HG03039 (cell line): ENCODE data around the gene DYSF.
"Not testable (repeated sequence)": the region's sequence is repeated elsewhere in the genome, so short reads cannot be mapped to it uniquely, and the experiment has no call there.

ENCODE experiments used
- ATAC-seq: cut with Tn5 transposase; IDR thresholded peaks from one replicate; pipeline ENCODE4 v1.9.1; 2021; ENCODE audit warnings: mild to moderate bottlenecking, moderate library complexity; ENCODE audit not compliant: unreplicated experiment

The DYSF gene

DNA sequence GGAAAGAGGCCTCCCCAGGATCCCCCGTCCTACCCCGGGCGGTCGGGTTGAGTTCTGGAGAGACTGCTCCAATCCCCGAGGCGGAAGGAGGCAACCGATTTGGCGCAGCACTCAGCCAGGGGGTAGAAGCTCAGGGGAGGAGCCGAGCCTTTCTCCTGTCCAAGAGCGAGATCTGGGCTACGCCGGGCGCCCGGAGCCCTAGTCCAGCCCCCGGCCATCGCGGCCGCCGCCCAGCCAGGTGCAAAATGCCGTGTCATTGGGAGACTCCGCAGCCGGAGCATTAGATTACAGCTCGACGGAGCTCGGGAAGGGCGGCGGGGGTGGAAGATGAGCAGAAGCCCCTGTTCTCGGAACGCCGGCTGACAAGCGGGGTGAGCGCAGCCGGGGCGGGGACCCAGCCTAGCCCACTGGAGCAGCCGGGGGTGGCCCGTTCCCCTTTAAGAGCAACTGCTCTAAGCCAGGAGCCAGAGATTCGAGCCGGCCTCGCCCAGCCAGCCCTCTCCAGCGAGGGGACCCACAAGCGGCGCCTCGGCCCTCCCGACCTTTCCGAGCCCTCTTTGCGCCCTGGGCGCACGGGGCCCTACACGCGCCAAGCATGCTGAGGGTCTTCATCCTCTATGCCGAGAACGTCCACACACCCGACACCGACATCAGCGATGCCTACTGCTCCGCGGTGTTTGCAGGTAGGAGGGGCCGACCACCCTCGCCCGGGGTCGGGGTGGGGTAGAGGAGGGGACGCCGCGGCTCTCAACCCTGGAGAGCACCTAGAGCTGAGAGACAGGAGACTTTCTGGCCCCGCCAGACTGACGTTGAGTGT is at the start of gene DYSF:
TSS of gene DYSF (plus strand) at position 158 of the 817 bp plus-strand sequence.
- no peak for ATAC-seq

DNA sequence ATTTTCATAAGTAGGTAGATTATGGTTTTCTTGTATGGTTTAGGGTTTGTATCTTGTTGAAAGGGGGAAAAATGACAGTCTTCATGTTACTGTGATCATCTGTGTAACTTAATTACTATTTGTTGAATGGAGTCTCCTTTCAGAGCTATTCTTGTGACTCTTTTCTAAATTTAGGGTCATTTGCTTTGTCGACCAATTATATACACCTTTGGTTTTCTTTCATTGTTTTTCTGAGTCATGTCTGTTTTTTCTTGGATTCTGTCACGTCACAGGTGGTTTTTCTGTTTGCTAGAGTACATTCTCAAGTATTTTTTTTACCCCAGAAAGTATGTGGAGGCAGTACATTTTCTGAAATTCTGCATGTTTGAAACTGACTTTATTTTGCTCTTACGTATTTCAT is 43.8 kb upstream of the DYSF start:
- no peak for ATAC-seq

- ATAC-seq: no peak
These were observed 42.7 kb upstream of the DYSF start for GRCh38 chr2:71410696-71411095.

- ATAC-seq: not testable (repeated sequence)
These were observed 36.5 kb upstream of the DYSF start for GRCh38 chr2:71416866-71417265.

- ATAC-seq: no peak
These were observed 35.8 kb upstream of the DYSF start for GRCh38 chr2:71417300-71418202.

DNA sequence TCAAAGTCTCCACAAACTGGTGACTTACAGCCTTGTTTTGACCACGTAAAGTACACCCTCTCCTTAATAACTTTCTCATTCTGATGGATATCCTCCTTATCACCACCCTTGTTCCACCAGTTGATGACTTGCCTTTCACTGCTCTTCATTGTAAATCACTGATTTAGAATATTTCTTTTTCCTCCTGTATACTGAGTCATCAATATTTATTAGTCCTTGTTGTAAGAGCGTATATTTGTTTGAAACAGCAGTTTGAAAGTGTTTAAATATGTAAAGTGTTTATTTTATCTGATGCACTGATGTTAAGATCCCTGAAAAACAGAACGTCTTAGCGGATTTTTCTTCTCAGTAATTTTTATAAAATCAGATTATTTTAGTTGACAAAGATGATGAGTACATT is 34.2 kb upstream of the DYSF start:
- no peak for ATAC-seq

DNA sequence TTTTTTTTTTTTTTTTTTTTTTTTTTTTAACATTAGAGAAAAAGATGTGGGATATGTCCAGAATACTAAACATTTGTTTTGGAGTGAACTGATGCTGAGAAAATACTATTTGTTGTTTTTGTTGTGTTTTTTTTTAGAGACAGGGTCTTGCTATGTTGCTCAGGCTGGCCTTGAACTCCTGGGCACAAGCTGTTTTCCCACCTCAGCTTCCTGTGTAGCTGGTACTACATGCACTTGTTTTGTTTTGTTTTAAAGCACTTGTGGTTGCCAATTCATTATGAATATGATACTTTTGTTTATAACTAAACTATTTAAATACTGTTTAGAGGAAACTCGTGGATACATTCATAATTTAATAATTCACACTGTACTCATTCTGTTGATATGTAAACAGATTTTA is 33.4 kb upstream of the DYSF start:
- ATAC-seq: no peak

DNA sequence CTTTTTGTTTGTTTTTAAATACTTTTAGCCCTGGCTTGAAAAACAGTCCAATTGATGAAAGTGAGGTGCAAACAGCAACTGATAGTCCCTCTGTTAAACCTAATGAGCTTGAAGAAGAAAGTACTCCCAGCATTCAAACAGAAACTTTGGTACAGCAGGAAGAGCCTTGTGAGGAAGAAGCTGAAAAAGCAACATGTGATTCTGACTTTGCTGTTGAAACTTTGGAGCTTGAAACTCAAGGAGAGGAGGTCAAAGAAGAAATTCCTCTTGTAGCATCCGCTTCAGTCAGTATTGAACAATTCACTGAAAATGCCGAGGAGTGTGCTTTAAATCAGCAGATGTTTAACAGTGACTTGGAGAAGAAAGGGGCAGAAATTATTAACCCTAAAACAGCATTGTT is 30.6 kb upstream of the DYSF start:
- no peak for ATAC-seq

DNA sequence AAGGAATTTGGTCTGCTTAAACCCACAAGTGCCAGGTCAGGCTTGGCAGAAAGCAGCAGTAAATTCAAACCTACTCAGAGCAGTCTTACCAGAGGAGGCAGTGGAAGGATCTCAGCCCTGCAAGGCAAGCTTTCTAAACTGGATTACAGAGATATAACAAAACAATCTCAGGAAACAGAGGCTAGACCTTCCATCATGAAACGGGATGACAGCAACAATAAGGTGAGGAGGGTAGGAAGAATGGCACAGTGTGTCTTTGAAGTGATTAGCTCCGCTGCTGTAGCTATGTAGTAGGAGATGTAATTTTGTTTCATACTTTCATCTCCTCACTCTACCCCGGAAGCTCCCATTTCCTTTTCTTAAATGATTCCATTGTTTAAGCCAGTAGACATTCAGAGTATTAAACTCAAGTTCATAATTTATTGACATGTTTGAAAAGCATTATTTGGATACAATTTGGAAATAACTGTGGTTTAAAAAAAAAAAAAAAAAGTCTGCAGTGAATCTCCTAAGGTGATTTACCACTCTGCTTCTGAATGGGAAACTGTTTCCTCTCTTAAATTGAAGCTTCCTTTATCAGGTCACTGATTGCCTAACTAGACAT is 29.4 kb upstream of the DYSF start:
- ATAC-seq: no peak

GRCh38 chr2:71426721-71427120 is 26.6 kb upstream of the DYSF start:
- no peak for ATAC-seq

- no peak for ATAC-seq
These were observed 24.6 kb upstream of the DYSF start for GRCh38 chr2:71428472-71429383.

GRCh38 chr2:71445142-71445541 is 8.2 kb upstream of the DYSF start:
- not testable (repeated sequence) for ATAC-seq

DNA sequence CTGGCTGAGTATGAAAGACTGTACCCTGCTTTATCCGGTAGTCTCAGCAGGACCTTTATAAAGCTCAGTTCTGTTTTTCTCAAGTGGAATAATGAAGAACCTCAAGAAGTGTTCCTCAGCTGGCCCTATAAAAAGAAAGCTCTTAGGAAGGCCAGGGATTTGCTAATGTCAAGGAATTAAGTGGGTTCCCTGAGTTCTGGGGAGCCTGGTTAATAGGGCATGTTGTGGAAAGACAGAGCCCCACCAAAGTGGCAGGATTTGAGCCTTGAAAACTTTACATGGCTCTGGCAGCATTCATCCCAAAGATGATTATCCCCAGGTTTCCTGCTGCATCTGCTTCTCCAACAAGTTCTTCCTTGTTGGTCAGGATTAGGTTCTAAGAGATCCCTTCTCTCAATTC is 6.9 kb upstream of the DYSF start:
- no peak for ATAC-seq

GRCh38 chr2:71449343-71449742 is 4.0 kb upstream of the DYSF start:
- no peak for ATAC-seq

GRCh38 chr2:71451705-71452104 is 1.7 kb upstream of the DYSF start:
- no peak for ATAC-seq

- no peak for ATAC-seq
These were observed 796 bp upstream of the DYSF start for GRCh38 chr2:71452565-71452964.

DNA sequence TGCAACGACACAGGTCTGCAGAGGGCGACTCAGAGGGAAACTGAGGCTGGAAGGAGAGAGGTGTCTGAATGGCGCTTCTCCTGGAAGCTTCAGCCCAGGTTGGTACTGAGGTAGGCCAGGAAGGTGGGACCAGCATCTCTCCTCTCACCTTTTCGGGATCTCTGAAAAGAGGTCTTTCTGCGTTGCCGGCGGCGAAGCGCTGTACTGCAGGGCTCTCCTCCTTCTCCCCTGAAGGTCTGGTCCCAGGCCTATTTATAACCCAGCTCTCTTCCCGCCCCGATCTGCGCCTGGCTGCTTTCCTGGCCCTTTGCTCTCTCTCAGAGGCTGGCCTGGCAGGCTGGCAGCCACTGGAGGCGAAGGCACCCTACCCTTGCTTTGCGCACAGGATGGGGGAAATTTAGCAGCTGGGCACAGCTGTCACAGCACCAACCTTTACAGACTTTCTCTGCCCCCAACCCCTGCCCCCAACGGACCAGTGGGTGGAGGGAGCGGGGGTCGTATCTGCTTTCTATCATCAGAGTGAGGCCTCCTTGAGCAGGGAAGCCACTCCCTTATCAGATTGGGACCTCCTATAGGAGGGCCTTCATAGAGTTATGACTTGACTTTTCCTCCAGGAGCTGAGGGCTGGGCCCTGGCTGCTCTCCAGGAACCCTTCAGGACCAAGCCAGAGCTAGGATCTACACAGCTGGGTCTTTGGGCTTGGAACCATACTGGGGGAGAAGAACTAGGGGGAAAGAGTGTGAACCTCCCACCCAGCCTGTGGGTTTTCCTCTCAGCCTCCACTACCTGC is 1.1 kb downstream of the DYSF start:
- no peak for ATAC-seq

- no peak for ATAC-seq
These were observed 1.8 kb downstream of the DYSF start for GRCh38 chr2:71455011-71455740.
